HG03469 (cell line): Measurements from ENCODE around the gene IYD.

Experiments
- ATAC-seq: cut with Tn5 transposase; IDR thresholded peaks from one replicate; pipeline ENCODE4 v1.9.1; 2021; ENCODE audit warnings: mild to moderate bottlenecking, moderate library complexity, moderate number of reproducible peaks; ENCODE audit not compliant: unreplicated experiment

IYD gene

GRCh38 chr6:150394053-150394898, 25.5 kb downstream of the IYD start:
- ATAC-seq: no peak

- ATAC-seq: no peak
Observed at GRCh38 chr6:150394899-150395295, 26.1 kb downstream of the IYD start.

DNA sequence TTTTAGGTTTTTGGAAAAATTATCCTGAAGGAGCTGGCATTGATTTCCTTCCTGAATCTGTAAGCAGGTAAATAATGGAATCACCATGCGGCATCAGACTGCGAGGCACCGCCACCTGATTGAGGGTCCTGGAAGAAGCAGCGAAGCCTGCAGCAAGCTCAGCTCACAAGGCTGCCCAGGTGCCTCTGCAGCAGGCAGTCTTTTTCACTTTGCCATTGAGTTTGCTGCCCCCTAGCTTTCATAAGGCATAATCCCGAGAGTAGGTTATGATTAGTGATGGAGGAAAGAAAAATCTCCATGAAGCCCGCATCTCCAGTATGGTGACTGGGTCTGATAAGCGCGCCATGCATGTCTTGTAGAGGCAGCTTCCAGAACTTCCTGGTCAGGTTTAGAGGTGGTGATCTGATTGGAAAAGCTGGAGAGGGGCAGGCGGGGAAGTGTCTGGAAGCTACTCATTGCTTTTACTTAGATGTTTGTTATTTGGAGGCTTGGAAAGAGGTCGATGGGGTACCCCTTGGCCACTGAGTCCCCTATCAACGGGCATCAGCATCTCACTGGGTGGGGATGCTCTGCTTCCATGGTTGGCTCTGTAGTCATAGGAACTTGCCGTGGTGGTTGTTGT, 26.7 kb downstream of the IYD start:
- no peak for ATAC-seq

DNA sequence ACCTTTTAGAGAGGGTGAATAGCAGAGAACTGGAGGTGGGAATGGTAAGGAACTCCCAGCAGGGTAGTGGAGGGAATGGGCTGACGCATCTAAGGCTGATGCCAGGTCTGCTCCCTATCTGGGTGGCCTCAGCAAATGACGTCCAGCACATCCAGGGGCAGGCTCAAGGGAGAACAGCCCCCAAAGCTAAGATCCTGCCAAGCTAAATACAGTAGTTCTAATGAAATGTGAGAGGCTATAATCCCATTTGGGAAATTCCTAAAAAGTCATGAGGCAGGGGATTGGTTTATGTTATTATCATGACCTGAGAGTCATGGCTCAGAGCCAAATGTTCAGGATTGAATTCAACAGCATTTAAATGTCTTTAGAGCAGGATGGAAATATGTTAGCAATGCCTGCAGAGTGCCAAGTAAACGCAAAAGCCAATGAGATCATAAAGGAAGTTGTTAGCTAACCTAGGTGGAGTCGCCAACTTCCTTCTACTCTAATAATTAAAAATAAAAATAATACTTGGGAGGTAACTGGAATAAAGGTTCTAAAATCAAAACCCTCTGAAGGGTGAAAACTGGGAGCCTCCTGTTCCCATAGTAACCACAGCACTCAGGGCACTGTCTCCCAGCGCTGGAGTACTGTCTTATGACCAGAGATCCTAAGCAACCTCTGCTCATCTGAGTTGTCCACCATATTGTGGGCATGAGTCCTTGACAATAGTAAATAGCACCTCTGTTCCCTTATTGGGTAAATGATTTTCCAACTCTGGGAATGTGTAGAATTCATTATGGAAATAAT, 34.8 kb downstream of the IYD start:
- no peak for ATAC-seq

DNA sequence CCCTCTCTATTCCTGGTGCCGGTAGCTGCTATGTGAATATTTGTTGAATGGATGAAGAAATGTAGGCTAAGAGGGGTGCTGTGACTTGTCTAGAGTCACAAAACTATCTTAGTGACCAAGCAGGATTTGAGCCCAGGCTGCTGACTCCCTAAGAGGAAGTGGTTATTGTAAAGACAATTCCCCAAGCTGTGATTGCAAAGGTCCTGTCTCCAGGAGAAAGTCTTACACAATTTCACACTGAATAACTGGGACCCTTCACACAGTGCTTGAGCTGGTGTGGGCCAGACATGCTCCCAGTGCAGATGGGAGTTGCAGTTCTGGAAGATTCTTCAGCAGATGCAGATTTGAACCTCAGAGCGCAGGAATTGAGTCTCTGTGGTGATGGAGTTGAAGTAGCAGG, 38.1 kb downstream of the IYD start:
- ATAC-seq: no peak

DNA sequence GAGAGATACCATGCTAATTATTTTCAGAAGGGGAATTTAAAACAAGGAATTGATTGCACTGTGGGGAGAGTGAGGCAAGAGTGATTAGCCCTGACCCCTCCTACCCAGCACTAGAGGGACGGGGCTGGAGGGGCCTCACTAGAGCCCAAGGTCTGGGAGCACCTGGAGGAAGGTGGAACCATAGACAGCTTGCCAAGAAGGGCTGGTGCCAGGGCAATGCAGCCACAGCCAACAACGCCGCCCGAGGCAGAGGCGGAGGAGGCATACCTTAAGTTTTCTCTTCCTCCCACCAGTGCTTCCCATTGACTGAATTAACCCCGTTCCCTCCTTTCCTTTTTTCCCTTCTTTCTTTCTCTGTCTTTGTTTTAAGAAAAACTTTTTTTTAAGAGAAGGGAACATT, 40.0 kb downstream of the IYD start:
- no peak for ATAC-seq

GRCh38 chr6:150409576-150410066, 40.8 kb downstream of the IYD start:
- ATAC-seq: no peak

DNA sequence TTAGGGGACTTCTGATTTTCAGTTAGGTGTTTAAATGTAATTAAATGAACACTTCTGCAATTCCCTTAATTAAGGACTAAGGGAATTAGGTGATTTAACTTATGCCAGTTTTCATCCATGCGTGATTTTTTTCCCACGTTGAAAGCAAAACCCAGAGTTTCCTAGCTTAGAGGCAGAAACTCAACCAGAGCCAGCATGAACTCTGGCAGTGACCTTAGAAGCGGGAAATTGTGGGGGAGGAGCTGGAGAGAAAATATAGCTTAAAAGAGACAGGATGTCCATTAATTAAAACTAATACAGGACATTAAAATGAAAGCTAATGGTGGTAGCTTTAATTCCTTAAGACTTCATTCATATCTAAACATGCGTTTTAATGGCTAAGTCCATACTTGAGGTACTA, 41.6 kb downstream of the IYD start:
- ATAC-seq: no peak

GRCh38 chr6:150410906-150411305, 42.1 kb downstream of the IYD start:
- no peak for ATAC-seq

DNA sequence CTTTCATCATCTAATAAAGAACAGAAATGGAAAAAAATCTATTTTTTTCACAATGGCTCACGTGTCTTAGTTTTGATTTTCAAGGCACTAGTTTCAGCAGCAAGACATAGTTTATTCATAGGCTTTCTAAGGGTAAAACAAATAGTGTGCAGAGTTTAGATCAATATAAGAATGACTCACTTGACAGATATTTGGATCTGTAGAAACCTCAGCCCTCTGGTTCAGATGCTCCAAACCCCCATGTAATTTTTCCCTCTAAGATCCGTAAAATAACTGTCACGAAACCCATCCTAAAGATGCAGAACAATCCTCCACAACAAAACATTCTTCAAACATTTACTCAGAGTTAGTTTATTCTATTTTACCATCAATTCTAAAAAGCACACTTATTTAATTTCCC, 43.4 kb downstream of the IYD start:
- ATAC-seq: no peak

- ATAC-seq: no peak
Observed at GRCh38 chr6:150413198-150413597, 44.4 kb downstream of the IYD start.

DNA sequence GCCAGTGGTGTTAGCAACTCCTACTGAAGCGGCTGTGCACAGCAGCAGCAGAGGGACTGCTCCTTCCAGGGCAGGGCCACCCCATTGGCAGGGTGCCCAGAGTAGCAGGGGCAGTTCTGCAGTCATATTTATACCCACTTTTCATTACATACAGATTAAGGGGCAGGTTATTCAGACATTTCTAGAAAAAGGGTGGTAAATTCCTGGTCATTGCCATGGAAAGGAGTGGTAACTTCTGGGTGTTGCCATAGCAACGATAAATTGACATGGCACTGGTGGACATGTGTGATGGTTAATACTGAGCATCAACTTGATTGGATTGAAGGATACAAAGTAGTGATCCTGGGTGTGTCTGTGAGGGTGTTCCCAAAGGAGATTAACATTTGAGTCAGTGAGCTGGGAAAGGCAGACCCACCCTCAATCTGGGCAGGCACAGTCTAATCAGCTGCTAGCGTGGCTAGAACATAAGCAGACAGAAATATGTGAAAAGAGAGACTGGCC, 45.0 kb downstream of the IYD start:
- ATAC-seq: no peak

GRCh38 chr6:150416128-150416527, 47.3 kb downstream of the IYD start:
- ATAC-seq: no peak

DNA sequence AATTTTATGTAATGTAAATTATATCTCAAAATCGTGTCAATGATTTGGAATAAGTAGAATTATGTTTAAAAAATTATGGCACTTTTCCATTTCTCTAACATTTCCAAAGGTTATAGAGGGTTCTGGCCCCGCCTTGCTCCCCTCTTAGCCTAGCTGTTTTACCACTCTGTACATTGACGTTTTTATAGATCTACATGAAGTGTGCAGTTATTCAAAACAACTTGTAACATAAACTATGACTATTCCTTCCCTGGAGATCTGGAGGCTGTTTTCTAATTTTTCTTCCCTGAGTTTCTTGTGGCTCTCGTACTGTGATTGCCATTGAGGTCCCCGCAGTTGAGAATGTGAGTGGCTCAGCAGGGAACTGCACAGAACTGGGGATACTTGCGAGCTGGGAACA, 48.4 kb downstream of the IYD start:
- no peak for ATAC-seq

GRCh38 chr6:150417899-150418826, 49.4 kb downstream of the IYD start:
- peak; percentile 58 for ATAC-seq

GRCh38 chr6:150418827-150419594, 50.2 kb downstream of the IYD start:
- ATAC-seq: no peak

- ATAC-seq: no peak
Observed at GRCh38 chr6:150420428-150420827, 51.6 kb downstream of the IYD start.

DNA sequence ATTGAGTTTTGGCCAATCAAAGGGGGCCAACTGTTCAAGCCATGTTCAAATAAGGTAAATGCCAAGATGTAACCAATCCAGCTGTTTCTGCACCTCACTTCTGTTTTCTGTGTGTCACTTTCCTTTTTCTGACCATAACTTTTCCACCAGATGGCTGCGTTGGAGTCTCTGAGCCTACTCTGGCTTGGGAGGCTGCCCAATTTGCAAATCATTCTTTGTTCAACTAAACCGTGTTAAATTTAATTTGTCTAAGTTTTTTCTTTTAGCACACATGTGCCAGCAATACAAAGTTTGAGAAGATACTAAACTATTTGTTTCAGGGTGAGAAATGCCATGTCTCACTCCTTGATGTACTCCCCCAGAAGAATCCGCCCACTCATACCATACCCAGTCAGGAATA, 52.1 kb downstream of the IYD start:
- no peak for ATAC-seq

DNA sequence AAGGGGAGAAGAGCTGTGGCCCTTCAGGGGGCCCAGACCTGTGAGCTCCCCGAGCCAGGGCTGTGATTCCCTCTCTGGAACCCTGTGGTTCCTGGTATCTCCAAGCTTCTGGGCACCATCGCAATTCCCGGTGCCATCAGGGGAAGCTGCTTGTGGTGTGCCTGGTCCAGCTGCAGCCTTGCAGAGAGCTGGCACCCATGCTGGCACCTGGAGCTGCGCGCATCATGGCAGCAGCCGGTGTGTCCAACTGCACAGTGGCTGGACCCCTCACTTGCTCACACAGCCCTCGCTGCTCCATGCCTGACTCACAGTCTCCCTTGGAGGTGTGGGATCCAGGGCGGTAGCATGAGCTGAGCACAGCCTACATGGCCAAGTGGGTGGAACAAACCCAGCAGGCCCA, 56.7 kb downstream of the IYD start:
- no peak for ATAC-seq

GRCh38 chr6:150426198-150426597, 57.4 kb downstream of the IYD start:
- ATAC-seq: no peak
